H1 (cell line): ENCODE results near the gene MAP4K4. TPM values are rescaled to one million over a fixed set of nuclear protein-coding genes. Genes with fewer than 3 reads are reported as not detected.

ENCODE experiments used
- CTCF ChIA-PET: fragments of 300-600 bp; sonication (Branson Sonifier 250); formaldehyde crosslinking; loops from one replicate; lab custom pipeline; 2021; ENCODE audit not compliant: partially characterized antibody; lab: Charles Lee
- POLR2A ChIA-PET: fragments of 300-600 bp; sonication (Branson Sonifier 250); formaldehyde crosslinking; loops from one replicate; lab custom pipeline; 2021; ENCODE audit warnings: inconsistent platforms; ENCODE audit not compliant: partially characterized antibody; lab: Charles Lee
- DNase-seq, 2 experiments: peaks; one replicate each; pipeline versions ENCODE4 v3.0.0 to v3.0.0-alpha.2; 2010 to 2022; ENCODE audit warnings: low spot score in 2 of 2, low read depth in 1 of 2, mixed read lengths in 1 of 2
- FAIRE-seq: peaks from 2 replicates; lab custom pipeline; 2011; peaks lifted over from hg19 to GRCh38; lab: Jason Lieb, UNC
- H2AFZ ChIP-seq: 2 replicates; pipeline ENCODE4 v1.8.1; 2012; ENCODE audit warnings: low read length, inconsistent platforms
- H2AK5ac ChIP-seq: 2 replicates; pipeline ENCODE4 v1.6.1; 2013; ENCODE audit warnings: low read depth, low read length
- H2BK120ac ChIP-seq: replicated peaks from 2 replicates; pipeline ENCODE3; 2013; ENCODE audit warnings: low read depth, low read length, inconsistent platforms
- H2BK12ac ChIP-seq: 2 replicates; pipeline ENCODE4 v1.6.1; 2013; ENCODE audit warnings: low read depth, low read length
- H2BK15ac ChIP-seq: 2 replicates; pipeline ENCODE4 v1.6.1; 2013; ENCODE audit warnings: low read length
- H2BK20ac ChIP-seq: 2 replicates; pipeline ENCODE4 v1.6.1; 2013; ENCODE audit warnings: low read length
- H2BK5ac ChIP-seq: 2 replicates; pipeline ENCODE4 v1.6.1; 2013; ENCODE audit warnings: low read depth, low read length
- H3K14ac ChIP-seq: 2 replicates; pipeline ENCODE4 v1.6.1; 2013; ENCODE audit warnings: inconsistent platforms; ENCODE audit not compliant: insufficient read length
- H3K18ac ChIP-seq: 2 replicates; pipeline ENCODE4 v1.6.1; 2013; ENCODE audit warnings: low read length; ENCODE audit errors: extremely low read depth
- H3K23ac ChIP-seq: 2 replicates; pipeline ENCODE4 v1.6.1; 2013; ENCODE audit warnings: inconsistent platforms; ENCODE audit not compliant: insufficient read length
- H3K23me2 ChIP-seq: 2 replicates; pipeline ENCODE4 v1.6.1; 2013; ENCODE audit warnings: low read depth, low read length
- H3K27ac ChIP-seq: 2 replicates; pipeline ENCODE4 v1.6.1; 2011; ENCODE audit warnings: low read depth, low read length, inconsistent platforms
- H3K27me3 ChIP-seq, 4 experiments: replicated peaks in 1 of 4; 1 replicate in 1 of 4; 2 replicates in 3 of 4; pipeline versions ENCODE4 v1.6.1 to v1.8.1; 2011 to 2013; ENCODE audit warnings: low read length in 3 of 4, mild to moderate bottlenecking in 3 of 4, inconsistent platforms in 2 of 4, mixed read lengths in 2 of 4, moderate library complexity in 1 of 4; ENCODE audit not compliant: control insufficient read depth in 3 of 4, insufficient read depth in 3 of 4; ENCODE audit errors: extremely low read depth in 1 of 4
- H3K36me3 ChIP-seq, 4 experiments: 2 replicates each; pipeline versions ENCODE4 v1.6.1 to v1.8.1; 2011 to 2013; ENCODE audit warnings: mild to moderate bottlenecking in 4 of 4, low read length in 3 of 4, moderate library complexity in 2 of 4, control low read depth in 1 of 4, inconsistent platforms in 1 of 4; ENCODE audit not compliant: insufficient read depth in 4 of 4, control insufficient read depth in 2 of 4
- H3K4ac ChIP-seq: replicated peaks from 2 replicates; pipeline ENCODE3; 2013; ENCODE audit warnings: low read length, low read depth, mixed read lengths, inconsistent platforms; ENCODE audit not compliant: insufficient read length
- H3K4me1 ChIP-seq, 4 experiments: replicated peaks in 1 of 4; 1 replicate in 1 of 4; 2 replicates in 3 of 4; pipeline versions ENCODE4 v1.6.1 to v1.8.1; 2011 to 2013; ENCODE audit warnings: low read length in 3 of 4, inconsistent platforms in 2 of 4, mixed read lengths in 1 of 4; ENCODE audit not compliant: insufficient read depth in 4 of 4, control insufficient read depth in 3 of 4
- H3K4me2 ChIP-seq, 2 experiments: 2 replicates each; pipeline versions ENCODE4 v1.6.1 to v1.8.1; 2011 to 2013; ENCODE audit warnings: low read depth in 2 of 2, low read length in 2 of 2, control low read depth in 1 of 2, inconsistent platforms in 1 of 2, mild to moderate bottlenecking in 1 of 2; ENCODE audit not compliant: insufficient read depth in 1 of 2
- H3K4me3 ChIP-seq, 4 experiments: fragments of 200-600, 300-600 bp in 1 of 4; sonication (generic), shearing (Covaris generic), sonication (Bioruptor Twin) in 1 of 4; 2 replicates each; pipeline versions ENCODE4 v1.5.1 to v1.8.1; 2011 to 2016; ENCODE audit warnings: low read length in 4 of 4, low read depth in 3 of 4, control low read depth in 2 of 4, inconsistent platforms in 2 of 4, mild to moderate bottlenecking in 2 of 4, mixed read lengths in 1 of 4, moderate library complexity in 1 of 4; ENCODE audit not compliant: insufficient read depth in 2 of 4; ENCODE audit errors: extremely low read depth in 1 of 4
- H3K56ac ChIP-seq: replicated peaks from 2 replicates; pipeline ENCODE3; 2013; ENCODE audit warnings: low read depth, mild to moderate bottlenecking, mixed read lengths, low read length, inconsistent platforms; ENCODE audit not compliant: insufficient read length
- H3K79me1 ChIP-seq: 2 replicates; pipeline ENCODE4 v1.6.1; 2013; ENCODE audit warnings: low read depth, low read length, control low read depth
- H3K79me2 ChIP-seq, 2 experiments: 2 replicates each; pipeline versions ENCODE4 v1.6.1 to v1.8.1; 2012 to 2013; ENCODE audit warnings: low read length in 2 of 2, mild to moderate bottlenecking in 2 of 2, inconsistent platforms in 1 of 2; ENCODE audit not compliant: insufficient read depth in 2 of 2, control insufficient read depth in 1 of 2
- H3K9ac ChIP-seq, 4 experiments: replicated peaks in 1 of 4; 1 replicate in 1 of 4; 2 replicates in 3 of 4; pipeline versions ENCODE4 v1.6.1 to v1.8.1; 2011 to 2013; ENCODE audit warnings: low read depth in 3 of 4, low read length in 3 of 4, control low read depth in 2 of 4, mild to moderate bottlenecking in 2 of 4, moderate library complexity in 2 of 4, inconsistent platforms in 1 of 4; ENCODE audit errors: extremely low read depth in 1 of 4
- H3K9me3 ChIP-seq, 2 experiments: 2 replicates each; pipeline versions ENCODE4 v1.6.1 to v1.8.1; 2012 to 2013; ENCODE audit warnings: mild to moderate bottlenecking in 2 of 2, moderate library complexity in 2 of 2, control low read depth in 1 of 2, inconsistent platforms in 1 of 2, low read depth in 1 of 2, low read length in 1 of 2, mixed read lengths in 1 of 2; ENCODE audit not compliant: insufficient read depth in 2 of 2
- H4K20me1 ChIP-seq, 2 experiments: replicated peaks in 1 of 2; 2 replicates each; pipeline versions ENCODE3 to v1.8.1; 2011 to 2013; ENCODE audit warnings: inconsistent platforms in 2 of 2, low read length in 2 of 2, mild to moderate bottlenecking in 1 of 2; ENCODE audit not compliant: insufficient read depth in 2 of 2, control insufficient read depth in 1 of 2
- H4K5ac ChIP-seq: 2 replicates; pipeline ENCODE4 v1.6.1; 2013; ENCODE audit warnings: low read length, low read depth, mixed read lengths, inconsistent platforms; ENCODE audit not compliant: insufficient read length
- H4K8ac ChIP-seq: 2 replicates; pipeline ENCODE4 v1.8.0; 2013; ENCODE audit warnings: mild to moderate bottlenecking, moderate library complexity, low read length, inconsistent platforms; ENCODE audit not compliant: insufficient read depth; ENCODE audit errors: extremely low read depth
- H4K91ac ChIP-seq: replicated peaks from 2 replicates; pipeline ENCODE3; 2013; ENCODE audit warnings: low read length, mixed read lengths, inconsistent platforms; ENCODE audit not compliant: insufficient read length
- ASH2L ChIP-seq: fragments of 200-600, 300-600 bp; sonication (generic); IDR thresholded peaks from one replicate; pipeline ENCODE4 v1.7.1; 2017; ENCODE audit warnings: low read length
- EP300 ChIP-seq, 2 experiments: IDR thresholded peaks; 1 replicate in 1 of 2; 2 replicates in 1 of 2; pipeline ENCODE4 v1.6.1; 2011 to 2012; ENCODE audit warnings: low read depth in 2 of 2, low read length in 2 of 2, mild to moderate bottlenecking in 2 of 2, borderline replicate concordance in 1 of 2, inconsistent platforms in 1 of 2, moderate library complexity in 1 of 2
- GTF2F1 ChIP-seq: IDR thresholded peaks from 2 replicates; pipeline ENCODE4 v1.6.1; 2012; ENCODE audit warnings: low read depth, low read length, improper control_type of control experiment, borderline replicate concordance
- JUND ChIP-seq: IDR thresholded peaks from 2 replicates; pipeline ENCODE4 v1.6.1; 2011; ENCODE audit warnings: mild to moderate bottlenecking, improper control_type of control experiment, low read length
- NANOG ChIP-seq: IDR thresholded peaks from 2 replicates; pipeline ENCODE4 v1.6.1; 2011; ENCODE audit warnings: low read length, low read depth, mild to moderate bottlenecking, inconsistent platforms; ENCODE audit not compliant: insufficient read depth, poor library complexity, severe bottlenecking
- YY1 ChIP-seq: IDR thresholded peaks from 2 replicates; pipeline ENCODE4 v1.6.1; 2011; ENCODE audit warnings: low read depth, mild to moderate bottlenecking, low read length
- WGBS, 2 experiments: shearing (Covaris generic) in 1 of 2; methylation state at CpG; one replicate each; pipeline versions ENCODE4 v1.1.6 to v1.1.7; 2013 to 2015; ENCODE audit warnings: low lambda C conversion rate in 2 of 2, mixed read lengths in 2 of 2, inconsistent platforms in 1 of 2, low coverage in 1 of 2, missing lambda C conversion rate in 1 of 2; ENCODE audit not compliant: insufficient replicate concordance in 2 of 2, insufficient coverage in 1 of 2, insufficient read length in 1 of 2; ENCODE audit errors: extremely low coverage in 1 of 2, missing lambda C conversion rate in 1 of 2; 5-methylcytosine and 5-hydroxymethylcytosine counted together
- polyA plus RNA-seq, 7 experiments: library from polyadenylated mRNA; depleted of rRNA in 3 of 7; stranded (reverse) in 5 of 7; unstranded in 2 of 7; fragments of >200 nt in 5 of 7; fragments of 200-250 nt in 2 of 7; gene quantifications; 1 replicate in 5 of 7; 2 replicates in 1 of 7; 4 replicates in 1 of 7; pipeline versions ENCODE4 v1.2.1 to v1.2.3, GENCODE V29; 2011 to 2013; ENCODE audit warnings: missing spikeins in 2 of 7, mixed read lengths in 2 of 7
- total RNA-seq: library from RNA; stranded (reverse); fragmentation: NEBNext Ultra II Directional; extraction: Animal tissue kit (Norgen Biotek cat#: 25700); gene quantifications from 2 replicates; pipeline ENCODE4 v1.2.1, GENCODE V29; 2021

Gene MAP4K4
- total and polyA plus RNA-seq, 2 of the 8 experiments (the other 6 are each of a cell fraction or from before 2014, with no cell fraction given): 53.2 to 138 TPM

- Histone ChIP-seq H2AK5ac (no peak overlapping the region), H2BK20ac (no peak overlapping the region), H3K56ac (no peak overlapping the region), H3K79me1 (peaks cover 2% of the 10 kb centered on the region; the same call in 1 of the 2 replicates), H3K4me3 (no peak overlapping the region), H4K5ac (no peak overlapping the region), H3K79me2 (no peaks in the 10 kb centered on the region; a peak in 1 of 4 replicates), H3K18ac (no peak overlapping the region), H3K36me3 (peaks cover 9 to 24% (median 18%) of the 10 kb centered on the region in 4 experiments; a peak in 7 of 8 replicates), H3K4ac (no peak overlapping the region), H3K9me3 (no peaks in the 10 kb centered on the region), H3K23me2 (no peaks in the 10 kb centered on the region), H2BK15ac (no peak overlapping the region), H2AFZ (no peak overlapping the region), H4K8ac (no peak overlapping the region), H3K27ac (no peak overlapping the region), H3K4me2 (no peak overlapping the region), H3K14ac (no peak overlapping the region), H4K91ac (no peak overlapping the region), H2BK5ac (no peak overlapping the region), H3K27me3 (no peaks in the 10 kb centered on the region), H2BK120ac (no peak overlapping the region), H2BK12ac (no peak overlapping the region), H4K20me1 (no peaks in the 10 kb centered on the region), H3K9ac (no peak overlapping the region), H3K4me1 (no peaks in the 10 kb centered on the region), H3K23ac (no peak overlapping the region)
- no peak for TF ChIP-seq GTF2F1
- no peak for TF ChIP-seq JUND
- TF ChIP-seq ASH2L: no peak
- TF ChIP-seq NANOG: no peak
- no peak for TF ChIP-seq EP300 (IDR thresholded peaks at IDR 0.05; ENCODE audit: borderline replicate concordance in 1 of 2, low read depth in 2 of 2, low read length in 2 of 2)
- no peak for TF ChIP-seq YY1
- no peak for DNase-seq
- WGBS, 2 experiments: 94% methylated on average over 2 of the region's 2 CpGs; no CpG with 5 or more reads in 1 of the 2 experiments
- POLR2A ChIA-PET: no interaction called here
- no peak for FAIRE-seq
- CTCF ChIA-PET: no interaction called here
Measured at GRCh38 chr2:101852824-101853223, 155.3 kb downstream of the MAP4K4 start.
